H54 (cell line): Measurements from ENCODE around the gene RGL3.
"Not testable (repeated sequence)": the region's sequence is repeated elsewhere in the genome, so short reads cannot be mapped to it uniquely, and the experiment has no call there.

Experiments
- DNase-seq: peaks from one replicate; pipeline ENCODE4 v3.0.0; 2011; ENCODE audit warnings: low spot score, mixed read lengths; ENCODE audit not compliant: insufficient read length
- FAIRE-seq: peaks from 3 replicates; lab custom pipeline; 2011; peaks lifted over from hg19 to GRCh38; lab: Jason Lieb, UNC
- POLR2A ChIP-seq: IDR thresholded peaks from 2 replicates; pipeline ENCODE4 v1.6.1; 2011; ENCODE audit warnings: low read depth, mild to moderate bottlenecking, low read length

RGL3 gene

GRCh38 chr19:11397089-11397610, 22.0 kb downstream of the RGL3 start:
- no peak for TF ChIP-seq POLR2A
- FAIRE-seq (no peak), DNase-seq (no peak)

- TF ChIP-seq POLR2A: no peak
- FAIRE-seq (no peak), DNase-seq (no peak)
These were observed 28.0 kb downstream of the RGL3 start for GRCh38 chr19:11390933-11391680.

GRCh38 chr19:11390359-11390758, 28.8 kb downstream of the RGL3 start:
- TF ChIP-seq POLR2A: no peak
- no peak for DNase-seq
- no peak for FAIRE-seq

- FAIRE-seq (no peak), DNase-seq (no peak)
- TF ChIP-seq POLR2A: no peak
These were observed 31.7 kb downstream of the RGL3 start for GRCh38 chr19:11387162-11388034.

GRCh38 chr19:11384778-11385129, 34.4 kb downstream of the RGL3 start:
- FAIRE-seq: no peak
- TF ChIP-seq POLR2A: no peak
- DNase-seq: no peak

- FAIRE-seq: no peak
- TF ChIP-seq POLR2A: no peak
These were observed 35.4 kb downstream of the RGL3 start for GRCh38 chr19:11383706-11384048.

GRCh38 chr19:11382898-11383705, 36.0 kb downstream of the RGL3 start:
- FAIRE-seq (no peak), DNase-seq (no peak)
- TF ChIP-seq POLR2A: no peak

More at GRCh38 chr19:11383706-11384048, 35.4 kb downstream of the RGL3 start:
- no peak for DNase-seq

GRCh38 chr19:11380653-11381537, 38.2 kb downstream of the RGL3 start:
- peak; percentile 85 for TF ChIP-seq POLR2A
- FAIRE-seq: no peak
- DNase-seq: peak; percentile 93

GRCh38 chr19:11379857-11380350, 39.2 kb downstream of the RGL3 start:
- no peak for DNase-seq
- TF ChIP-seq POLR2A: no peak
- no peak for FAIRE-seq

- not testable (repeated sequence) for DNase-seq, FAIRE-seq
These were observed 39.8 kb downstream of the RGL3 start for GRCh38 chr19:11379269-11379845.

- DNase-seq (peak; percentile 89), FAIRE-seq (peak; percentile 33)
- no peak for TF ChIP-seq POLR2A
These were observed 40.6 kb downstream of the RGL3 start for GRCh38 chr19:11378319-11379189.
